Astrocyte of the spinal cord (primary cell): ENCODE data around the gene RFTN2.

Experiments
- DNase-seq: peaks from one replicate; pipeline ENCODE4 v3.0.0; 2011; ENCODE audit warnings: low read depth, low spot score
- H3K4me3 ChIP-seq: 2 replicates; pipeline ENCODE4 v1.5.1; 2011; ENCODE audit warnings: low read depth, mild to moderate bottlenecking, low read length, moderate library complexity
- in situ Hi-C: cut with HindIII; loops from 2 replicates; pipeline ENCODE4 v1.10.0; 2017; ENCODE audit warnings: low sequenced_read_pairs
- TF ChIP-seq, protein P1 (sequence below): IDR thresholded peaks from 2 replicates; pipeline ENCODE4 v1.5.1; 2012; ENCODE audit warnings: low read depth, mild to moderate bottlenecking, low read length, inconsistent platforms

RFTN2 gene

DNA sequence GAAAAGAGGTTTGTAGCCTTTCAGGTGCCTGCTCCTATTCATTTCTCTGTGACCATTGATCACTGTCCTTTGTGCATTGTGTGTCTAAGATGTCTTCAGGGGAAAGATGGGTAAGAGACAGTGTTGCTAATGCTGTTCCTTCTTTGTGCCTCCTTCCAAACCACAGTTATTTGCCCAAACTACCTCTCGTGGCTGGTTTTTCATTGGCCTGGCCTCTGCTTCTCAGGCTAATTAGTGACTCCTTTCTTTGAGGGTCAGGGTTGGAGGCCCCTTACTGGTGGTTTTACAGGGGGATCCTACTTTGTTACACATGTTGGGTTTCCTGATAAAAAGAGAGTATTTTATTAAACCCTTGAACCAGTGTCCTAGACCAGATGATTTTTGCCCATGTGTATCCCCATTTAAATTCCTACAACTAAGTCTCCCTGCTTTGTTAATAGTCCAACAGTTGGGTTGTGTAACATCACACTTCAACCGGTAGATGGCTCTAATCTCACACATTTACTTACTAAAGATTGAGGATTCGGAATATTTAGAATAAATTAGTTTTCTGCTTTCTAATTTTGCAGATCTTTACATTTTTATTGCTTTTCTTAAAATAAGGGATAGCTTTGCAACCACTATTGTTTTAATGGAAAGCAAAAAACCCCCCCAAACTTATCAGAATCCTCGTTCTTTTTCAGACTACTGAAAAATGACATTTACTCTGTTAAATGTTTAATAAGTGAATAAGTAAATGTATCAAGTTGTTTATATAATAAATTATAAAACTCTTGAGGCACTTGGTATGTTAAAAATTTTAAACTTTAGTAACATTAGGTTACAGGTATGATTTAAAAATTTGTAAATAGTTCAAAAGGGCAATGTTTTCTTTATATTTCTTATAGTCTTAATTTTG is 32.2 kb upstream of the RFTN2 start:
- TF ChIP-seq, protein P1, sequence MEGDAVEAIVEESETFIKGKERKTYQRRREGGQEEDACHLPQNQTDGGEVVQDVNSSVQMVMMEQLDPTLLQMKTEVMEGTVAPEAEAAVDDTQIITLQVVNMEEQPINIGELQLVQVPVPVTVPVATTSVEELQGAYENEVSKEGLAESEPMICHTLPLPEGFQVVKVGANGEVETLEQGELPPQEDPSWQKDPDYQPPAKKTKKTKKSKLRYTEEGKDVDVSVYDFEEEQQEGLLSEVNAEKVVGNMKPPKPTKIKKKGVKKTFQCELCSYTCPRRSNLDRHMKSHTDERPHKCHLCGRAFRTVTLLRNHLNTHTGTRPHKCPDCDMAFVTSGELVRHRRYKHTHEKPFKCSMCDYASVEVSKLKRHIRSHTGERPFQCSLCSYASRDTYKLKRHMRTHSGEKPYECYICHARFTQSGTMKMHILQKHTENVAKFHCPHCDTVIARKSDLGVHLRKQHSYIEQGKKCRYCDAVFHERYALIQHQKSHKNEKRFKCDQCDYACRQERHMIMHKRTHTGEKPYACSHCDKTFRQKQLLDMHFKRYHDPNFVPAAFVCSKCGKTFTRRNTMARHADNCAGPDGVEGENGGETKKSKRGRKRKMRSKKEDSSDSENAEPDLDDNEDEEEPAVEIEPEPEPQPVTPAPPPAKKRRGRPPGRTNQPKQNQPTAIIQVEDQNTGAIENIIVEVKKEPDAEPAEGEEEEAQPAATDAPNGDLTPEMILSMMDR, result peak; percentile 76
- peak overlapping the region; percentile 86 for H3K4me3 ChIP-seq
- peak; percentile 68 for DNase-seq
- in situ Hi-C loops, result no loop called here

DNA sequence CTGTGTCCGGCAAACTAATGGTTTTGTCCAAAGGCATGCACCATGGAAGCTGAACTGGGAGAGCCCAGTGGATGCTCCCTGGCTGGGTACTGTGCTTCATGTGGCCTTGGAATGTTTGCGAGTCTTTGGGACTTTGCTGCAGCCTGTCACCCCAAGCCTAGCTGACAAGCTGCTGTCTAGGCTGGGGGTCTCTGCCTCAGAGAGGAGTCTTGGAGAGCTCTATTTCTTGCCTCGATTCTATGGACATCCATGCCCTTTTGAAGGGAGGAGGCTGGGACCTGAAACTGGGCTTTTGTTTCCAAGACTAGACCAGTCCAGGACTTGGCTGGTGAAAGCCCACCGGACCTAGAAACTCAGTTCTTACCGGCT is 31.4 kb upstream of the RFTN2 start:
- in situ Hi-C loops, result no loop called here
- no peak for DNase-seq
- TF ChIP-seq, protein P1, result no peak
- H3K4me3 ChIP-seq, result peak overlapping the region; percentile 86

DNA sequence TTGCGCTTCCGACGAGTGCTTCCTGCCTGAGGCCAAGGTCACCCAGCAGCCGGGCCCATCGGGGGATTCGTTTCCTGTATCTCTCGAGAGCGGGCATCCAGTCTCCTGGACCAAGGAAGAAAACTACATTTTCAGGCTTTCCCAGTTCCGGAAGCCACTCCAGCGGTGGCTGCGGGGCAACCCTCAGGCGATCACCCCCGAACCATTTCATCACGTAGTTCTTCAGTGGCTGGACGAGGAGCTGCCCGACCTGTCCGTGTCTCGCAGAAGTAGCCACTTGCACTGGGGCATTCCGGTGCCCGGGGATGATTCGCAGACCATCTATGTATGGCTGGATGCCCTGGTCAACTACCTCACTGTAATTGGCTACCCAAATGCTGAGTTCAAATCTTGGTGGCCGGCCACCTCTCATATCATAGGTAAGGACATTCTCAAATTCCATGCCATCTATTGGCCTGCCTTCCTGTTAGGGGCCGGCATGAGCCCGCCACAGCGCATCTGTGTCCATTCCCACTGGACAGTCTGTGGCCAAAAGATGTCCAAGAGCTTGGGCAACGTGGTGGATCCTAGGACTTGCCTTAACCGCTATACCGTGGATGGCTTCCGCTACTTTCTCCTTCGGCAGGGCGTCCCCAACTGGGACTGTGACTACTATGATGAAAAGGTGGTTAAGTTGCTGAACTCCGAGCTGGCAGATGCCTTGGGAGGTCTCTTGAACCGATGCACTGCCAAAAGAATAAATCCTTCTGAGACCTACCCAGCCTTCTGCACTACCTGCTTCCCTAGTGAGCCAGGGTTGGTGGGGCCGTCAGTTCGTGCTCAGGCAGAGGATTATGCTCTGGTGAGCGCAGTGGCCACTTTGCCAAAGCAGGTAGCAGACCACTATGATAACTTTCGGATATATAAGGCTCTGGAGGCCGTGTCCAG is 30.8 kb upstream of the RFTN2 start:
- TF ChIP-seq, protein P1, result no peak
- H3K4me3 ChIP-seq, result peak overlapping the region; percentile 86
- DNase-seq, result no peak
- in situ Hi-C loops, result no loop called here

DNA sequence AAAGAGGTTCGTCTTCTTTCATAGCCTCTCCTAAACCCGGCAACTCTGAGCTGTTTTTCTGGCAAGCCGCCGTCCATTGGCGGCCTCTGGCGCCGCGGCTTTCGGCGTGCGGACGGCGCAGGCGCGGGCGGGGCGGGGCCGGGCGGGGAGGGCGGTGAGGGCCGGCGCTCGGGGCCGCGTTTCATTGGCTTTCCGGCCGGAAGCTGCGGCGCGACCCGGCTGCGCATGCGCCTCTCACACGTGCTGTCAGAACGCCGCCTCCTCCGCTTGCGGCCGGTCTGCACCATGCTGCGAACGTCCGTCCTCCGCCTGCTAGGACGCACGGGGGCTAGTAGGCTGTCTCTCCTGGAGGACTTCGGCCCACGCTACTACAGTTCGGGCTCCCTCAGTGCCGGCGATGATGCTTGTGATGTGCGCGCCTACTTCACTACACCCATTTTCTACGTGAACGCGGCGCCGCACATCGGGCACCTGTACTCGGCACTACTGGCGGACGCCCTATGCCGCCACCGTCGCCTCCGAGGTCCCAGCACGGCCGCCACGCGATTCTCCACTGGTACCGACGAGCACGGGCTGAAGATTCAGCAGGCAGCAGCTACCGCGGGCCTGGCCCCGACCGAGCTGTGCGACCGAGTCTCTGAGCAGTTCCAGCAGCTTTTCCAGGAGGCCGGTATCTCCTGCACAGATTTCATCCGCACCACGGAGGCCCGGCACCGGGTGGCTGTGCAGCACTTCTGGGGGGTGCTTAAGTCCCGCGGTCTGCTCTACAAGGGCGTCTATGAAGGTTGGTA is 29.9 kb upstream of the RFTN2 start, which contains the start of gene MARS2:
Gene MARS2 (plus strand): TSS at position 249 of the 791 bp plus-strand sequence. CDS start 37 bp downstream, at position 286.
- in situ Hi-C loops, result no loop called here
- peak within 1 kb of the TSS; percentile 86 for H3K4me3 ChIP-seq
- TF ChIP-seq, protein P1, result no peak
- DNase-seq, result peak; percentile 92

- in situ Hi-C loops, result no loop called here
- peak overlapping the region; percentile 55 for H3K4me3 ChIP-seq
- TF ChIP-seq, protein P1, result no peak
- no peak for DNase-seq
Measured at GRCh38 chr2:197704434-197705120, 29.2 kb upstream of the RFTN2 start.
